ENCODE results near the gene OST4. TPM values are rescaled to one million over a fixed set of nuclear protein-coding genes. Genes with fewer than 3 reads are reported as not detected.

Gene OST4
- total RNA-seq, 1 experiment from 2014 or later = 258 TPM

DNA sequence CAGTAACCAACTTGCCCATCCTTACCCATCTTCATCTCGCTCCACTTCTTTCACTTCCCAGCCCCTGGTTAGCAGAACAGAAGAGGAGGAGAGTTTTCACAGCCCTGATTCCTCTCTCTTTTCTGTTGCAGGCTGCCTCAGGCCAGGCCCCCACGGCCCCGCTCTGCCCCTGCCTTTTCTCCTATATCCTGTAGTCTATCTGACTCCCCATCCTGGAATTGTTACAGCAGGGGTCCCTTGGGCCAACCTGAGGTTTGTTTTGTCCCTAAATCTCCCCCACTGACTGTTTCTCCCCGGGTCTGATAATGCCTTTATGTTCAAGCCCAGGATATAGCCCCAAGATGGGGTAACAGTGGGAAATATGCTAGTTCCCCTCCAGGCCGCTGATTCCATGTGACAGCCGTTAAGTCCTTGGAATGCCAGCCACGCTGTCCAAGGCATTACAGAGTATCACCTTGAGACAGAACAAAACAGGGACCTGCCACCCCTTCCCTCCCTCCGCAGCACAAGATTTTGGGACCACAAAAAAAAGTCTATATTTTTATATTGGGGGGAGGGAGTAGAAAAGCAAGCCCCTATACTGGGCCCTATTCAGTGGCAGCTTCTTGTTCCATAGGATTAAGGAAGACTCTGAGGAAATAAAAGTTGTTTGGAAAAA, 1.4 kb downstream of the OST4 start:
- Histone ChIP-seq H3F3A (ENCODE audit: low read length, unreplicated experiment) (no peaks in the 10 kb centered on the region), H4K20me1 (ENCODE audit: low read length) (no peaks in the 10 kb centered on the region), H3K4me2 (ENCODE audit: low read length) (peak overlapping the region; percentile 95), H3K79me2 (ENCODE audit: low read length) (peaks cover 38% of the 10 kb centered on the region), H3K36me3 (ENCODE audit: low read depth, low read length) (peaks cover 14% of the 10 kb centered on the region), H3K9ac (ENCODE audit: low read length) (peak overlapping the region; percentile 96), H3K4me1 (ENCODE audit: insufficient read depth, low read length) (peaks cover 12% of the 10 kb centered on the region), H3K9me2 (replicated peaks; ENCODE audit: low read length) (no peaks in the 10 kb centered on the region), H3K27ac (ENCODE audit: low read length) (no peak overlapping the region), H3K27me3 (ENCODE audit: low read length) (no peaks in the 10 kb centered on the region), H3K4me3 (ENCODE audit: low read length) (peak overlapping the region; percentile 86), H2AFZ (ENCODE audit: low read length) (no peak overlapping the region), H3K9me3 (ENCODE audit: low read length) (no peaks in the 10 kb centered on the region)
- TF ChIP-seq, protein P1, sequence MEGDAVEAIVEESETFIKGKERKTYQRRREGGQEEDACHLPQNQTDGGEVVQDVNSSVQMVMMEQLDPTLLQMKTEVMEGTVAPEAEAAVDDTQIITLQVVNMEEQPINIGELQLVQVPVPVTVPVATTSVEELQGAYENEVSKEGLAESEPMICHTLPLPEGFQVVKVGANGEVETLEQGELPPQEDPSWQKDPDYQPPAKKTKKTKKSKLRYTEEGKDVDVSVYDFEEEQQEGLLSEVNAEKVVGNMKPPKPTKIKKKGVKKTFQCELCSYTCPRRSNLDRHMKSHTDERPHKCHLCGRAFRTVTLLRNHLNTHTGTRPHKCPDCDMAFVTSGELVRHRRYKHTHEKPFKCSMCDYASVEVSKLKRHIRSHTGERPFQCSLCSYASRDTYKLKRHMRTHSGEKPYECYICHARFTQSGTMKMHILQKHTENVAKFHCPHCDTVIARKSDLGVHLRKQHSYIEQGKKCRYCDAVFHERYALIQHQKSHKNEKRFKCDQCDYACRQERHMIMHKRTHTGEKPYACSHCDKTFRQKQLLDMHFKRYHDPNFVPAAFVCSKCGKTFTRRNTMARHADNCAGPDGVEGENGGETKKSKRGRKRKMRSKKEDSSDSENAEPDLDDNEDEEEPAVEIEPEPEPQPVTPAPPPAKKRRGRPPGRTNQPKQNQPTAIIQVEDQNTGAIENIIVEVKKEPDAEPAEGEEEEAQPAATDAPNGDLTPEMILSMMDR (conservative IDR thresholded peaks at IDR 0.05; ENCODE audit: low read depth, low read length) = no peak
- no peak for TF ChIP-seq EZH2phosphoT487 (IDR thresholded peaks at IDR 0.05; ENCODE audit: borderline replicate concordance, low read length)
- TF ChIP-seq EZH2 (IDR thresholded peaks at IDR 0.05; ENCODE audit: low read length, unreplicated experiment) = no peak
- intact Hi-C loops (cut with micrococcal nuclease) = no loop called here
- no TSS peak for BruUV-seq (replicated peaks)
- no peak for ATAC-seq
- ChIA-PET POLR2A (ENCODE audit: unreplicated experiment) (no interaction called here), CTCF (no interaction called here)
- DNase-seq = no peak

DNA sequence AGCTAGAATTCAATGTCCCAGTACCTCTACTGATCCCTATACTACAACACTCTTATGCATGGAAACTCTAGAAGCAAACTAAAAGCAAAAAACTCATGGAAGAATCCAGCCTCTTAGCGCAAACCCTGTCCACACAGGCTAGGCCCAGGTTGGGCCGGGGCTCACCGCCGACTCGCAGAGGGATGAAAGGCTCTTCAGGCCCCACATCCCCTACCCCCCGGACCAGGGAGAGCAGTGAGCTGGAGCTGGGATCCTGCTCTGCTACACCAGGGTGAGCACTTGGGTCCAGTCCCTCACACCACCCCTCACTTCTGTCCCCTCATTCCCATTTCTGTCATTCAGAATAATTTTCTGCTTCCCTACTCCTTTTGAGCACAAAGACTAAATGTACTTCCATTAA, 2.0 kb downstream of the OST4 start:
- intact Hi-C loops (cut with micrococcal nuclease) = no loop called here
- Histone ChIP-seq H3K36me3 (ENCODE audit: low read depth, low read length) (peaks cover 17% of the 10 kb centered on the region), H3K4me1 (ENCODE audit: insufficient read depth, low read length) (peaks cover 12% of the 10 kb centered on the region), H3K4me3 (ENCODE audit: low read length) (no peak overlapping the region), H3K9ac (ENCODE audit: low read length) (no peak overlapping the region), H3K9me2 (replicated peaks; ENCODE audit: low read length) (no peaks in the 10 kb centered on the region), H2AFZ (ENCODE audit: low read length) (no peak overlapping the region), H3K27ac (ENCODE audit: low read length) (no peak overlapping the region), H3K4me2 (ENCODE audit: low read length) (peak overlapping the region; percentile 95), H3K9me3 (ENCODE audit: low read length) (no peaks in the 10 kb centered on the region), H3K27me3 (ENCODE audit: low read length) (no peaks in the 10 kb centered on the region), H3F3A (ENCODE audit: low read length, unreplicated experiment) (no peaks in the 10 kb centered on the region), H3K79me2 (ENCODE audit: low read length) (peaks cover 38% of the 10 kb centered on the region), H4K20me1 (ENCODE audit: low read length) (no peaks in the 10 kb centered on the region)
- ChIA-PET POLR2A (ENCODE audit: unreplicated experiment) (no interaction called here), CTCF (no interaction called here)
- TF ChIP-seq EZH2phosphoT487 (IDR thresholded peaks at IDR 0.05; ENCODE audit: borderline replicate concordance, low read length) (no peak), EZH2 (IDR thresholded peaks at IDR 0.05; ENCODE audit: low read length, unreplicated experiment) (no peak)
- TF ChIP-seq, protein P1 (conservative IDR thresholded peaks at IDR 0.05; ENCODE audit: low read depth, low read length) = no peak
- no peak for DNase-seq
- BruUV-seq (replicated peaks) = no TSS peak
- no peak for ATAC-seq

DNA sequence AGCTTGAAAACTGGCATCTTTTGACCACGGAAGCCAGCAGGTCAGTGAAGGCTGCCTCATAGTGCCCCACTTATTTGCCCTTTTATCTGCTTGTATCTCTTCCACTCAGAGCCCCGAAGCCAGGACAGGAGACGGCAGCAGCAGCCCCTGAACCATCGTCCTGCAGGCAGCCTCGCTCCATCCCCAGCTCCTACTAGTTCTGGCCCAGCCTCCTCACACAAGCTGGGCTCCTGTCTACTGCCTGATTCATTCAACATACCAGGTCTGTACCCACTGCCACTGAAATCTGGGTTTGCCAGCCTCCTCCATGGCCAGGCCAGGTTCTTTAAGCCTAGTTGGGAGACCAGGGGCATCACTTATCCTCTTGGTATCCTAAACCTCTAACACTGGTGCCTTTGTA, 4.1 kb downstream of the OST4 start:
- intact Hi-C loops (cut with micrococcal nuclease) = no loop called here
- Histone ChIP-seq H3K9me3 (ENCODE audit: low read length) (no peaks in the 10 kb centered on the region), H4K20me1 (ENCODE audit: low read length) (no peaks in the 10 kb centered on the region), H3K27me3 (ENCODE audit: low read length) (no peaks in the 10 kb centered on the region), H3K9ac (ENCODE audit: low read length) (no peak overlapping the region), H3K27ac (ENCODE audit: low read length) (no peak overlapping the region), H3K36me3 (ENCODE audit: low read depth, low read length) (peaks cover 17% of the 10 kb centered on the region), H3K4me1 (ENCODE audit: insufficient read depth, low read length) (peaks cover 12% of the 10 kb centered on the region), H3F3A (ENCODE audit: low read length, unreplicated experiment) (no peaks in the 10 kb centered on the region), H3K4me3 (ENCODE audit: low read length) (no peak overlapping the region), H2AFZ (ENCODE audit: low read length) (no peak overlapping the region), H3K4me2 (ENCODE audit: low read length) (no peak overlapping the region), H3K9me2 (replicated peaks; ENCODE audit: low read length) (no peaks in the 10 kb centered on the region), H3K79me2 (ENCODE audit: low read length) (peaks cover 38% of the 10 kb centered on the region)
- ChIA-PET CTCF (no interaction called here), POLR2A (ENCODE audit: unreplicated experiment) (no interaction called here)
- BruUV-seq (replicated peaks) = no TSS peak
- no peak for DNase-seq
- no peak for ATAC-seq
- TF ChIP-seq, protein P1 (conservative IDR thresholded peaks at IDR 0.05; ENCODE audit: low read depth, low read length) = no peak
- no peak for TF ChIP-seq EZH2phosphoT487 (IDR thresholded peaks at IDR 0.05; ENCODE audit: borderline replicate concordance, low read length)

Data from PC-3 (cell line).